Measurements from ENCODE around the gene OVOL3. TPM values are rescaled to one million over a fixed set of nuclear protein-coding genes. Genes with fewer than 3 reads are reported as not detected.
A peak's percentile ranks its signal among the peaks of the same experiment; 100 is the strongest.
"Not testable (repeated sequence)": the region's sequence is repeated elsewhere in the genome, so short reads cannot be mapped to it uniquely, and the experiment has no call there.

Gene OVOL3
- total and polyA plus RNA-seq, 5 donors from 2014 or later, result not detected

DNA sequence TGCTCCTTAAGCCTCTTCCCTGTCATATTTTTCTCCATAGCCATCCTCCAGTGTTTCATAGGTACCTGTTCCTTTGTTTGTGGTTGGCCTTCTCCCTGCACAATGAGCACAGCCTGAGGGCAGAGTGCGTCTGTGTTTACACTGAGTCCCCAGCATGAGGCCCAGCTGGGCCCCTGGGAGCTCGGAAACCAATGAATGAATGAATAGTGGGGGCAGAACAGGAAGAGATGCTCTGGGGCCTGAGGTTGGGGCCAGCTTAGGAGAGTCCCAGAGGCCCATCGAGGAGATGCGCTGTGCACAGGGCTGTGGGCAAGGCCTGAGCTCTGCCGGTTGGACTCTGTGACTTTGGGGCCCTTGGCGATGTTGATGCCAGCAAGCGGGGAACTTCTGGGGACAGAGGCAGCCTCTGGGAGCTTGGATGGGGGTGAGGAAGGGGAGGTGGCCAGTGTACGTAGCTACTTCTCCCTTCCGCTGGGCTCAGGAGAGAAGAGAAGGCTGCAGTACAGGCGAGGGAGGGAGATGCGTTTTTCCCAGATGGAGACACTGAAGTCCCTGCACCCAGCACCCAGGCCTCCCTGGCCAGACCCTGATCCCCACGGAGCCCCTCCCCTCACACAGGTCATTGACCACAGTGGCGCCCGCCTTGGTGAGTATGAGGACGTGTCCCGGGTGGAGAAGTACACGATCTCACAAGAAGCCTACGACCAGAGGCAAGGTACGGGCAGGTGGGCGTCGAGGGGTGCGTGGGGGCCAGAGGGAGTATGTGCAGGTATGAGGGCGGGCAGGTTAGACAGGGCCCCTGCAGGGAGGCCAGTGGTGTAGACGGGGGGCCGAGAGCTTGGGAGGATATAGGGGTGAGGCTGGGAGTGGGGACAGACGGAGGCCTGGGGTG, 9.4 kb downstream of the OVOL3 start:
- H3K4me3 ChIP-seq (ENCODE audit: low read depth, low read length), result no peak overlapping the region
- H3K27ac ChIP-seq (ENCODE audit: insufficient read depth, low read length, poor library complexity, severe bottlenecking), result no peak overlapping the region
- no peaks in the 10 kb centered on the region for H3K27me3 ChIP-seq (ENCODE audit: control insufficient read depth, insufficient read depth, low read length)
- no peaks in the 10 kb centered on the region for H3K9me3 Mint-ChIP-seq
- H3K36me3 ChIP-seq (ENCODE audit: control insufficient read depth, insufficient read depth, low read length), result peaks cover 42% of the 10 kb centered on the region
- H3K36me3 Mint-ChIP-seq, result peaks cover 18% of the 10 kb centered on the region
- peaks cover 0 to 31% (median 23%) of the 10 kb centered on the region in 4 donors for H3K4me1 Mint-ChIP-seq
- no peaks in the 10 kb centered on the region for H3K9me3 ChIP-seq (ENCODE audit: control insufficient read depth in 2 of 2, low read length in 2 of 2)
- DNase-seq (no peak), ATAC-seq (ENCODE audit: low read depth in 2 of 2) (no peak)
- H3K27me3 Mint-ChIP-seq, result peaks cover under 1% of the 10 kb centered on the region
- peaks cover 15% of the 10 kb centered on the region for H3K4me1 ChIP-seq (ENCODE audit: control insufficient read depth, insufficient read depth, low read length, poor library complexity, severe bottlenecking)
- peak overlapping the region in 2 of 4 donors; percentile 33 to 72 for H3K4me3 Mint-ChIP-seq
- no peak overlapping the region for H3K27ac Mint-ChIP-seq

DNA sequence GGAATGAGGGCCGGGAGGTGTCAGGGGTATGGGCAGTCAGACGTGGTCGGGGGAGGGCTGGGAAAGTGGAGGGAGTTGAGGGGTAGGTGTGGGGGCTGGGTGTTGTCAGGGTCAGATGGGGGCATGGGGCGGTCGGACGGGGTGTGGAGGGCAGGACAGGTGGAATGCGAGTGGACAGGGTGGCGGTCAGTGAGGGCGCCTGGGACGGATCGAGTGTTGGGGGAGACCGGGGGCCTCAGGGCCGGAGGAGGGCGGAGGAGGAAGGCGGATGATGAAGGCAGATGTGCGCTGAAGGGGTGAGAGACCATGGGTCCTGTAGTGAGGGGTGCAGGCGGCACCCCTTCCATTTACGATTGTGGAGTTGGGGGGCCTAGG, 10.0 kb downstream of the OVOL3 start:
- H3K36me3 Mint-ChIP-seq, result peaks cover 22% of the 10 kb centered on the region
- no peak for DNase-seq
- H3K27me3 Mint-ChIP-seq, result peaks cover 6% of the 10 kb centered on the region
- H3K36me3 ChIP-seq (ENCODE audit: control insufficient read depth, insufficient read depth, low read length), result peaks cover 48% of the 10 kb centered on the region
- H3K4me3 ChIP-seq (ENCODE audit: low read depth, low read length), result no peak overlapping the region
- no peaks in the 10 kb centered on the region for H3K9me3 ChIP-seq (ENCODE audit: control insufficient read depth in 2 of 2, low read length in 2 of 2)
- ATAC-seq (ENCODE audit: low read depth in 2 of 2), result no peak
- H3K4me3 Mint-ChIP-seq, result no peak overlapping the region
- peaks cover 0 to 30% (median 21%) of the 10 kb centered on the region in 4 donors for H3K4me1 Mint-ChIP-seq
- no peaks in the 10 kb centered on the region for H3K27me3 ChIP-seq (ENCODE audit: control insufficient read depth, insufficient read depth, low read length)
- peaks cover 11% of the 10 kb centered on the region for H3K4me1 ChIP-seq (ENCODE audit: control insufficient read depth, insufficient read depth, low read length, poor library complexity, severe bottlenecking)
- H3K27ac ChIP-seq (ENCODE audit: insufficient read depth, low read length, poor library complexity, severe bottlenecking), result no peak overlapping the region
- no peak overlapping the region for H3K27ac Mint-ChIP-seq
- H3K9me3 Mint-ChIP-seq, result no peaks in the 10 kb centered on the region

DNA sequence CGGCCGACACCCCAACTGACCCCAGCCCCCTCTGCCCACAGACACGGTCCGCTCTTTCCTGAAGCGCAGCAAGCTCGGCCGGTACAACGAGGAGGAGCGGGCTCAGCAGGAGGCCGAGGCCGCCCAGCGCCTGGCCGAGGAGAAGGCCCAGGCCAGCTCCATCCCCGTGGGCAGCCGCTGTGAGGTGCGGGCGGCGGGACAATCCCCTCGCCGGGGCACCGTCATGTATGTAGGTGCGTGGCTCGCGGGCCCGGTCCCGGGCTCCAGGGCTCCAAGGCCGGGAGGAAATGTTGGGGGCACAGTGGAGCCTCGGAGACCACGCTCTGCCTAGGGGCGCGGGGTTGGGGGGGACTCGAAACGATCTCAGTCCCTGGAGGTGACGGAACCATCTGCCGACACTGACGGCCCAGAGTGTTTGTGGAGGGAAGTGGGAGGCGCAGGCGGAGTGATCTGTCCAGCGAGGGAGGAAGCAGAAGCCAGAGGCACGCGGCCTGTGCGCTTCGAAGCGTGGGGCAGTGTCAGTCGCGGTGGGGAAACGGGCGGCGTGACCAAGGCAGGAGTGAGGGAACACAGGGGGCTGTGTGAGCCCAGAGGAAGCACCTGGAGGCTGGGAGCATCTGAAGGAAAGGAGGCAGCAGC, 10.7 kb downstream of the OVOL3 start:
- ATAC-seq (ENCODE audit: low read depth in 2 of 2) (no peak), DNase-seq (no peak)
- H3K4me1 Mint-ChIP-seq, result peaks cover 0 to 24% (median 17%) of the 10 kb centered on the region in 4 donors
- no peak overlapping the region for H3K4me3 Mint-ChIP-seq
- Histone ChIP-seq H3K4me3 (ENCODE audit: low read depth, low read length) (no peak overlapping the region), H3K27ac (ENCODE audit: insufficient read depth, low read length, poor library complexity, severe bottlenecking) (no peak overlapping the region), H3K27me3 (ENCODE audit: control insufficient read depth, insufficient read depth, low read length) (no peaks in the 10 kb centered on the region), H3K9me3 (ENCODE audit: control insufficient read depth in 2 of 2, low read length in 2 of 2) (no peaks in the 10 kb centered on the region), H3K4me1 (ENCODE audit: control insufficient read depth, insufficient read depth, low read length, poor library complexity, severe bottlenecking) (peaks cover 5% of the 10 kb centered on the region), H3K36me3 (ENCODE audit: control insufficient read depth, insufficient read depth, low read length) (peaks cover 46% of the 10 kb centered on the region)
- no peaks in the 10 kb centered on the region for H3K9me3 Mint-ChIP-seq
- peaks cover 22% of the 10 kb centered on the region for H3K36me3 Mint-ChIP-seq
- H3K27me3 Mint-ChIP-seq, result peaks cover 6% of the 10 kb centered on the region
- H3K27ac Mint-ChIP-seq, result no peak overlapping the region

DNA sequence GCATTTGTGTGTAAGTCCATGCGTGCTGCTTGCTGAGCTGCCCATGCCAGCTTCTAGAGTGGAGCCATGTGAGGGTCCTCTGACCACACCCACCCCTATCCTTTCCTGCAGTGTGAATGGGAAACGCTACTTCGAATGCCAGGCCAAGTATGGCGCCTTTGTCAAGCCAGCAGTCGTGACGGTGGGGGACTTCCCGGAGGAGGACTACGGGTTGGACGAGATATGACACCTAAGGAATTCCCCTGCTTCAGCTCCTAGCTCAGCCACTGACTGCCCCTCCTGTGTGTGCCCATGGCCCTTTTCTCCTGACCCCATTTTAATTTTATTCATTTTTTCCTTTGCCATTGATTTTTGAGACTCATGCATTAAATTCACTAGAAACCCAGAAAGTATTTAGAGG, 14.6 kb downstream of the OVOL3 start:
- H3K27me3 Mint-ChIP-seq, result peaks cover 6% of the 10 kb centered on the region
- H3K9me3 ChIP-seq (ENCODE audit: control insufficient read depth in 2 of 2, low read length in 2 of 2), result no peaks in the 10 kb centered on the region
- no peak for DNase-seq
- no peaks in the 10 kb centered on the region for H3K27me3 ChIP-seq (ENCODE audit: control insufficient read depth, insufficient read depth, low read length)
- peak overlapping the region in 3 of 4 donors; percentile 8 to 44 (median 36) for H3K4me3 Mint-ChIP-seq
- H3K36me3 ChIP-seq (ENCODE audit: control insufficient read depth, insufficient read depth, low read length), result peaks cover 31% of the 10 kb centered on the region
- H3K4me1 ChIP-seq (ENCODE audit: control insufficient read depth, insufficient read depth, low read length, poor library complexity, severe bottlenecking), result peaks cover 11% of the 10 kb centered on the region
- H3K27ac ChIP-seq (ENCODE audit: insufficient read depth, low read length, poor library complexity, severe bottlenecking), result no peak overlapping the region
- H3K9me3 Mint-ChIP-seq, result no peaks in the 10 kb centered on the region
- H3K36me3 Mint-ChIP-seq, result peaks cover 15% of the 10 kb centered on the region
- ATAC-seq (ENCODE audit: low read depth in 2 of 2), result no peak
- H3K27ac Mint-ChIP-seq, result peak overlapping the region; percentile 39 to 68 (median 46)
- no peak overlapping the region for H3K4me3 ChIP-seq (ENCODE audit: low read depth, low read length)
- H3K4me1 Mint-ChIP-seq, result peaks cover 0 to 17% (median 10%) of the 10 kb centered on the region in 4 donors

DNA sequence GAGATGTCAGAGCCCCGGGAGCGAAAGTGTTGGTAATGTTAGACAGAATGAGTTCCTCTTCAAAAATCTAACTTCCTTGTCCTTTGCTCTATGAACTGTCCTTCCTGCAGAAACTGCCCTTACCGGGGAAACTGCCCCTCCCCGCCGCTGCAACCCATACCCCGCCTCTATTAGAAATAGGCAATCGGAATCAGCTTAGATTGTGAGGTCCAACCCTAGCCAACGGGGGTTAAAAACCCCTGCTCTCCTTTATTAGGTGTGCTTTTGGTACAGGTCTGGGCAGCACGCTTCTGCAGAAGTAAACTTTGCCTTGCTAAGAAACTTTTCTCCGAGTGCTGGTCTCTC, 17.4 kb downstream of the OVOL3 start:
- Mint-ChIP-seq H3K4me1 (peaks cover 0 to 31% (median 19%) of the 10 kb centered on the region in 4 donors), H3K36me3 (peaks cover 11% of the 10 kb centered on the region), H3K27ac (peak overlapping the region; percentile 86 to 98 (median 94)), H3K27me3 (peaks cover 6% of the 10 kb centered on the region), H3K4me3 (peak overlapping the region; percentile 86 to 96 (median 92)), H3K9me3 (no peaks in the 10 kb centered on the region)
- Histone ChIP-seq H3K4me1 (ENCODE audit: control insufficient read depth, insufficient read depth, low read length, poor library complexity, severe bottlenecking) (peaks cover 17% of the 10 kb centered on the region), H3K9me3 (ENCODE audit: control insufficient read depth in 2 of 2, low read length in 2 of 2) (no peaks in the 10 kb centered on the region), H3K27me3 (ENCODE audit: control insufficient read depth, insufficient read depth, low read length) (no peaks in the 10 kb centered on the region), H3K4me3 (ENCODE audit: low read depth, low read length) (peak overlapping the region; percentile 83), H3K36me3 (ENCODE audit: control insufficient read depth, insufficient read depth, low read length) (peaks cover 19% of the 10 kb centered on the region), H3K27ac (ENCODE audit: insufficient read depth, low read length, poor library complexity, severe bottlenecking) (peak overlapping the region; percentile 79)
- DNase-seq (no peak), ATAC-seq (ENCODE audit: low read depth in 2 of 2) (no peak)

DNA sequence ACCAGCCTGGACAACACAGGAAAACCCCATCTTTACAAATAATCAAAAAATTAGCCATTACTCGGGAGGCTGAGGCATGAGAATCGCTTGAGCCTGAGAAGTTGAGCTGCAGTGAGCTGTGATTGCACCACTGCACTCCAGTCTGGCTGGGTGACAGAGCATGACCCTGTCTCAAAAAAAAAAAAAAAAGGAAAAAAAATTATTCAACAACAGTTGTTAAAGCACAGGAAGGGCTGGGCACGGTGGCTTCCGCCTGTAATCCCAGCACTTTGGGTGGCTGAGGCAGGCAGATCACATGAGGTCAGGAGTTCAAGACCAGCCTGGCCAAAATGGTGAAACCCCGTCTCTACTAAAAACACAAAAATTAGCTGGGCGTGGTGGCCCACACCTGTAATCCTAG, 20.3 kb downstream of the OVOL3 start:
- Mint-ChIP-seq H3K4me3 (peak overlapping the region in 1 of 4 donors; percentile 85), H3K4me1 (peaks cover 0 to 29% (median 19%) of the 10 kb centered on the region in 4 donors)
- peaks cover 17% of the 10 kb centered on the region for H3K4me1 ChIP-seq (ENCODE audit: control insufficient read depth, insufficient read depth, low read length, poor library complexity, severe bottlenecking)
- not testable (repeated sequence) for H3K36me3 Mint-ChIP-seq; H3K9me3 Mint-ChIP-seq; H3K27me3 ChIP-seq (ENCODE audit: control insufficient read depth, insufficient read depth, low read length); DNase-seq; H3K9me3 ChIP-seq (ENCODE audit: control insufficient read depth in 2 of 2, low read length in 2 of 2); H3K36me3 ChIP-seq (ENCODE audit: control insufficient read depth, insufficient read depth, low read length); H3K4me3 ChIP-seq (ENCODE audit: low read depth, low read length); ATAC-seq (ENCODE audit: low read depth in 2 of 2); H3K27me3 Mint-ChIP-seq; H3K27ac ChIP-seq (ENCODE audit: insufficient read depth, low read length, poor library complexity, severe bottlenecking); H3K27ac Mint-ChIP-seq

DNA sequence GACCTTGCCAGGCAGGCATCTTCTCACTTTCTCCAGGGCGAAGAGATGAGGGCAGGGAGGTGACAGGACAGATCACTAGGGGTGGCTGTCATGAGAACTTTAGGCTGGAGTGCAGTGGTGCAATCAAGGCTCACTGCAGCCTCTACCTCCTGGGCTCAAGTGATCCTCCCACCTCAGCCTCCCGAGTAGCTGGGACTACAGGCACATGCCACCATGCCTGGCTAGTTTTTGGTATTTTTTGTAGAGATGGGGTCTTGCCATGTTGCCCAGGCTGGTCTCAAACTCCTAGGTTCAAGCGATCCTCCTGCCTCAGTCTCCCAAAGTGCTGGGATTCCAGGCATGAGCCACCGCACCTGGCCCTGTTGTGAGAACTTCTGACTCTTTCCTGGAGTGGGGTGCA, 23.9 kb downstream of the OVOL3 start:
- DNase-seq; H3K9me3 ChIP-seq (ENCODE audit: control insufficient read depth in 2 of 2, low read length in 2 of 2); H3K36me3 ChIP-seq (ENCODE audit: control insufficient read depth, insufficient read depth, low read length); H3K27ac ChIP-seq (ENCODE audit: insufficient read depth, low read length, poor library complexity, severe bottlenecking); H3K27me3 ChIP-seq (ENCODE audit: control insufficient read depth, insufficient read depth, low read length); H3K9me3 Mint-ChIP-seq; H3K4me3 ChIP-seq (ENCODE audit: low read depth, low read length); H3K36me3 Mint-ChIP-seq; ATAC-seq (ENCODE audit: low read depth in 2 of 2); H3K27me3 Mint-ChIP-seq: not testable (repeated sequence)
- peaks cover 11% of the 10 kb centered on the region for H3K4me1 ChIP-seq (ENCODE audit: control insufficient read depth, insufficient read depth, low read length, poor library complexity, severe bottlenecking)
- H3K27ac Mint-ChIP-seq, result peak overlapping the region in 1 of 3 donors; percentile 77
- H3K4me1 Mint-ChIP-seq, result peaks cover 0 to 21% (median 12%) of the 10 kb centered on the region in 4 donors
- peak overlapping the region in 1 of 4 donors; percentile 60 for H3K4me3 Mint-ChIP-seq

Measured in CD4-positive, CD25-positive, alpha-beta regulatory T cell (primary cell).